Measurements from ENCODE around the gene GPR85.

The GPR85 gene

GRCh38 chr7:113086431-113086888 lies at the start of gene GPR85:
TSS of gene GPR85 (minus strand) at chr7:113086827. CDS start at chr7:113084721, 2,106 bp downstream.
- DNase-seq (ENCODE audit: low spot score), result peak; percentile 24

GRCh38 chr7:113134025-113134424 lies 47.4 kb upstream of the GPR85 start:
- DNase-seq (ENCODE audit: low spot score), result no peak

GRCh38 chr7:113131367-113131766 lies 44.7 kb upstream of the GPR85 start:
- DNase-seq (ENCODE audit: low spot score), result no peak

GRCh38 chr7:113128031-113128430 lies 41.4 kb upstream of the GPR85 start:
- no peak for DNase-seq (ENCODE audit: low spot score)

- DNase-seq (ENCODE audit: low spot score), result no peak
These were observed 39.1 kb upstream of the GPR85 start for GRCh38 chr7:113125728-113126127.

- peak; percentile 76 for DNase-seq (ENCODE audit: low spot score)
These were observed 36.1 kb upstream of the GPR85 start for GRCh38 chr7:113122744-113123143.

GRCh38 chr7:113120647-113121046 lies 34.0 kb upstream of the GPR85 start:
- DNase-seq (ENCODE audit: low spot score), result no peak

- no peak for DNase-seq (ENCODE audit: low spot score)
These were observed 32.8 kb upstream of the GPR85 start for GRCh38 chr7:113119429-113119828.

GRCh38 chr7:113118074-113118959 lies 31.7 kb upstream of the GPR85 start, which contains the start of gene SMIM30:
TSS of gene SMIM30 (minus strand) at chr7:113118554. CDS start at chr7:113117578, 976 bp downstream.
- DNase-seq (ENCODE audit: low spot score), result peak; percentile 90

GRCh38 chr7:113117374-113117774 lies 30.7 kb upstream of the GPR85 start:
- DNase-seq (ENCODE audit: low spot score), result peak; percentile 59

GRCh38 chr7:113113912-113114311 lies 27.3 kb upstream of the GPR85 start:
- DNase-seq (ENCODE audit: low spot score), result no peak

GRCh38 chr7:113109718-113110117 lies 23.1 kb upstream of the GPR85 start:
- no peak for DNase-seq (ENCODE audit: low spot score)

GRCh38 chr7:113100121-113100603 lies 13.5 kb upstream of the GPR85 start:
- DNase-seq (ENCODE audit: low spot score), result no peak

- no peak for DNase-seq (ENCODE audit: low spot score)
These were observed 12.8 kb upstream of the GPR85 start for GRCh38 chr7:113099284-113099919.

- DNase-seq (ENCODE audit: low spot score), result no peak
These were observed 8.1 kb upstream of the GPR85 start for GRCh38 chr7:113094517-113095249.

- DNase-seq (ENCODE audit: low spot score), result no peak
These were observed 6.9 kb upstream of the GPR85 start for GRCh38 chr7:113093561-113093960.

GRCh38 chr7:113092762-113093161 lies 6.1 kb upstream of the GPR85 start:
- no peak for DNase-seq (ENCODE audit: low spot score)

GRCh38 chr7:113087071-113087998 lies 708 bp upstream of the GPR85 start:
- DNase-seq (ENCODE audit: low spot score), result no peak

GRCh38 chr7:113085781-113086390 lies 741 bp downstream of the GPR85 start:
- no peak for DNase-seq (ENCODE audit: low spot score)

GRCh38 chr7:113084496-113085172 lies 2.0 kb downstream of the GPR85 start:
- no peak for DNase-seq (ENCODE audit: low spot score)

Measured in activated CD4-positive, alpha-beta T cell treated with anti-CD3 and anti-CD28 coated beads, Interleukin-2, Interleukin-4, amounts not matched to agents 100 ng/mL and 50 ng/mL, durations not matched to agents 16 hours and 8 hours (primary cell).